Measurements from ENCODE around the gene MXRA8.
"Not testable (repeated sequence)": the region's sequence is repeated elsewhere in the genome, so short reads cannot be mapped to it uniquely, and the experiment has no call there.

MXRA8 gene

DNA sequence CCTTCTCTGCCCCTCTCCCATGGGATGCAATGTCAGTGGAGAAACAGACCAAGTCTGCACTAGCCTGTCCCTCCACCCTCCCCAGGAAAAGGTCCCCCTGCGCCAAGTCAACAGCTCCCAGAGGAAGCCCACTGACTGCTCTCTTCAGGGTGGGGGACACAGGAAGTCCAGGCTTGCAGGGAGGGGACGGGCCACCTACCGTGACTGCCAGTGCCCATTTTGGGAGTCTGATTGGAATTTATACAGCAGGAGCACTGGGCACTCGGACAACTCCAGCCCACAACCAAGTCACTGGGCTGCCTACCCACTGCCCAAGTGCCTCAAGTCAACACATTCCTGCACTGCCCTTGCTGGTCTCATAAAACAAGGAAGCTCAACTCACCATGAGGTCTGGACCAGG is 34.7 kb upstream of the MXRA8 start:
- DNase-seq (ENCODE audit: low spot score), result no peak

DNA sequence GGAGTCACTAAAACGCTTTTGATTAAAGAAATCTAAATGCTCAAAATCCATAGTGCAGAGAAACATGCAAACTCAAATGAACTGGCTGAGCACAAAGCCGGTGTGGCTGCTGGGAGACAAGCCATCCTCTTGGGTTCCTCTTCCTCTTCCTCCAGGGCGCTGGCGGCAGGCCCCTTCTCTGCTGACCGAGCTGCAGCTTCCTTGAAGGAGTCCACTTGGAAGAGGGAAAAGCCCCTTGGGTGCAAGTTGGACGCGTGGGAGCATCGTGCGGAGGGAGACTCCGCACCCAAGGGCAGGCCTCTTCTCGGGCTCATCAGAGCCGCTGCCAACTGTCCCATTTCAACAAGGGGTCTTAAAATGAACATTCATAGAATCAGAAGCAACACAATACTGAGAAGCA is 32.9 kb upstream of the MXRA8 start:
- DNase-seq (ENCODE audit: low spot score), result no peak

GRCh38 chr1:1390675-1391074 is 32.3 kb upstream of the MXRA8 start:
- no peak for DNase-seq (ENCODE audit: low spot score)

- DNase-seq (ENCODE audit: low spot score), result no peak
These were observed 29.7 kb upstream of the MXRA8 start for GRCh38 chr1:1388078-1388472.

GRCh38 chr1:1387098-1388077 is 29.0 kb upstream of the MXRA8 start:
- DNase-seq (ENCODE audit: low spot score), result no peak

- DNase-seq (ENCODE audit: low spot score), result no peak
These were observed 27.6 kb upstream of the MXRA8 start for GRCh38 chr1:1385931-1386330.

GRCh38 chr1:1385339-1385738 is 27.0 kb upstream of the MXRA8 start:
- DNase-seq (ENCODE audit: low spot score), result not testable (repeated sequence)

DNA sequence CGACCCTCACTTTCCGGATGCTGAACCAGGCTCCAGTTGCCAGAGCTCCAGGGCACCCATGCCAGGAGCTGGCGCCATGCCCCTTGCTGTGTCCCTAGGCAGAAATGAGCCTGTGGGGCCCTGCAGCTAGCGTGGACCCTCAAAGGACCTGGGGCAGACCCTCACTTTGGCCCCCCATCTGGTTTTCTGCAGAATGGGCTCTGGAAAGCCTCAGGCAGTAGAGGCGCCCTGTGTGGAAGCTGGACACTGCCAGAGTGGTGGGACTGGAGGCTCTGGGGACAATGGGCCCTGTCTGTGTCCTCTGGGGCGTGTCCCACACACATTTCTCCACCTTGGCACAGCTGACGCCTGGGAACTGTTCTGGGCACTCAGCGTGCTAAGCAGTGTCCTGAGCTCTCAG is 22.9 kb upstream of the MXRA8 start:
- DNase-seq (ENCODE audit: low spot score), result no peak

GRCh38 chr1:1380860-1381259 is 22.5 kb upstream of the MXRA8 start:
- DNase-seq (ENCODE audit: low spot score), result no peak

GRCh38 chr1:1377540-1378205 is 19.3 kb upstream of the MXRA8 start:
- no peak for DNase-seq (ENCODE audit: low spot score)

DNA sequence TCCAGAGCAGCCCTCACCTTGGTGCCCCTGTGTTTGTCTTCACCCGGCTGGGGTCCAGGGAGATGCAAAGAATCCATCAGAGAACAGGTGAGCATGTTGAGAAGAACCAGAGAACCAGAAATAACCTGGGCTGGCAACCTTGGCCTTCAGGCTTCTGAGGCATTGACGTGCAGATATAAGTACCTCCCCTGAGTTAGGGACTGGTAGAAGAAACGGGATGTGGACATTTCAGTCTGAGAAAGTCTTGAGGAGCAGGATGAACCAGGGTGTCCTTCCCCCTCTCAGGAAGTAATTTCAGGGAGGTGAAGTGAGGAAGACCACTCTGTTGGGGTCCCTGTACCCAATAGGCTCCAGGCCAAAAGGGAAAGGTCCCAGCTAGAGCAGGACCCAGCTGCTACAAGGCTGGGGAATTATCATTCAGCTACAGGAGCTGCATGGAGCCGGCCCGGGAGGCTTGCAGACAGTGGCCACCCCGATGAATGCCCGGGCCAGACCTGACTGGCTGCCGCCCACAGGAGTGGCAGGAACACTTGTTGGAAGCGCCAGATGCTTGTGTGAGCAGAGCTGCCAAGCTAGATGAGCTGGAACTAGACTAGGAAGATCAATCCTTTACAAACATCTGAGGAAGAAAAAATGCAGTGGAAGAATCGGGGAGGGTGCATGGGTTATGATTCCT is 18.3 kb upstream of the MXRA8 start:
- no peak for DNase-seq (ENCODE audit: low spot score)

DNA sequence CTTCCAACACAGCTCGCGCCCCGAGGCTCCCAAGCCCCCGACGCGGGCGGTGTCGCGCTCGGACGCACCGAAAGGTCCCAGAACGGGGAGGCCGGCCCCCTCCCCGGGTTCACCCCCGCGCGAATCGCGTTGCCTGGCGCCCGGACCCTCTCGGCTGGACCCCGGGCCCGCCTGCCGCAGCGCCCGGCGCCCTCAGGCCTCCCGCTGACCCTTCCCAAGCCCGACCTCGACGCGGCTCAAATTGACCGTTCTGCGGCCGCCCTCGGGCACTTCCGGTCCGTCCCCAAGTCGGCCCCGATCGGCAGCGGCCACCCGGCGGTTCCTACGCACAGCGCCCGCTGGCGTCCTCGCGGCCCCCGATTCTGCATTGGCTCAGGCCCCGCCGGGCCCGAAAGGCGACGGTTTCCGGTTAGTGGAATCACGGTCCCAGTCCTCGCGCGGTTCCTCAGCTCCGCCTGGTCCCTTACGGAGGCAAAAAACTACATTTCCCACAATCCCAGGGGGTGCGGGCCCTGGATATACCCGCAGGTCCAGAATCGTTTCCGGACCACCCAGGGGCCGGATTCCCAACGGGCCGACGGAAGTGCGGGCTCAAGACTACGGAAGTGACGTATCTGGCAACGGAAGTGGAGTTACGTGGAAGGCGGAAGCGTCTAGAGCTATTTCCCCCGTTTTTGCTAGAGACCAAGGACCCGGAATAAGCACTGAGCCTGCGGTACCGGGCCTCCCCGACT is 16.7 kb upstream of the MXRA8 start, which contains the start of gene AURKAIP1:
Gene AURKAIP1, minus strand, starts transcription at position 279 of the 734 bp plus-strand sequence. CDS start 451 bp downstream, outside the sequence.
- peak; percentile 100 for DNase-seq (ENCODE audit: low spot score)

- no peak for DNase-seq (ENCODE audit: low spot score)
These were observed 16.2 kb upstream of the MXRA8 start for GRCh38 chr1:1374589-1374928.

GRCh38 chr1:1373815-1374588 is 15.6 kb upstream of the MXRA8 start:
- DNase-seq (ENCODE audit: low spot score), result no peak

- DNase-seq (ENCODE audit: low spot score), result no peak
These were observed 14.9 kb upstream of the MXRA8 start for GRCh38 chr1:1373051-1373814.

DNA sequence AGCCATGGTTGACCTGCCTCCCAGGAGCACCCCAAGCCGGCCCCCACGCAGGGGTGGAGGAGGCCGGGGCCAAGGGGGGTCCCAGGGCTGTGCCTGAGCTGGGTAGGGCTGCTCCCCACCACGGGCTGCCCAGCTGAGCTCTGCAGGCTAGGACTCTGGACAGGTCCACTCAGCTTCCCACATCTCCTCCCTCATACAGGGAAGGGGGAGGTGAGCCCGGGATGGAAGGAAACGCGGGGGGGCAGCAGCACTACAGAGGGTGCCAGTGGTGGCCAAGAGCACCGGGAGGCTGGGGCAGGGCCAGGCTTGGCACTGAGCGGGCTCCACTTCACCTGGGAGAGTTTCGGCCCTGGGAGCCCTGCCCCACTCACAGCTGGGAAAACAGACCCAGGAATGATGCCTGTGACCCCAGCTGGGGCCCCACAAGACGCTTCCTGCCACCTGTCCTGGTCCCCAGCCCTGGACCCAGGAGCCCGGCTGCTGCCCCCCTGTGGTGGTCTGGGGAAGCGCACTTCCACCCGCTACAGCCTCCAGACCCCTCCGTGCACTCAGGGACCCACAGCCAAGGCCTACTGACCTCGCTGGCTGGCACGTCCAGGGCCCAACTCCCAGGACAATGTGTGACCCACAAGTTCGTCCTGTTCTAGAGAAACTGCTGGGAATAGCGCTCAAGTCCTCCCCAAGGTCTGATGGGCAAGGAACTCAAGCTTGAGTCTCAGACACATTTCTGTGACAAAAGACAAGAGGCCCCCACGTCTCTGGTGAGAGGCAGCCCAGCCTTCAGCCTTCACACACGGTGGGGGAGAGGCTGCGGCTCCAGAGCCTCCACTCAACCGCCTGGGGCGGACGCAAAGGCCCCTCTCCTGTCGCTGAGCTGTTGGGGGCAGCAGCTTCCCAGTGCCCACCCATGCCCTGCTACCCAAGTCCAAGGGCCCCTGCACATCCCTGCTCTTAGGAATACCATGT is 13.7 kb upstream of the MXRA8 start:
- no peak for DNase-seq (ENCODE audit: low spot score)

DNA sequence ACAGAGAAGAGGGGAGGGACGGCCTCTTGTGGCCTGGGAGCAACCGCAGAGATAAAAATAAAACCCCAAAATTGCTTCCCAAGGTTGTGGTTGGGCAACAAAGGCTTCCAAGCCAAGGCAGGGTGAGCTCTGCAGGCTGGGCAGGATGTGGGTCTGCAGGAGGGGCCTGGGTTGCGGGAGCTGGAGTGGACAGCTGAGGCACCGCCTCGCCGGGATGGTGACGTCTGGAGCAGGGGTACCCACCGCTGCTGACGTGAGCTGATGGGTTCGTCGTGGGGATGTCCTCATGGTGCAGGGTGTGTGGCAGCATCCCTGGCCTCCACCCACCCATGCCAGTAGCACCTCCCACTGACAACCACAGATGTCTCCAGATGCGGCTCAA is 13.0 kb upstream of the MXRA8 start:
- DNase-seq (ENCODE audit: low spot score), result no peak

GRCh38 chr1:1370771-1371300 is 12.5 kb upstream of the MXRA8 start:
- no peak for DNase-seq (ENCODE audit: low spot score)

DNA sequence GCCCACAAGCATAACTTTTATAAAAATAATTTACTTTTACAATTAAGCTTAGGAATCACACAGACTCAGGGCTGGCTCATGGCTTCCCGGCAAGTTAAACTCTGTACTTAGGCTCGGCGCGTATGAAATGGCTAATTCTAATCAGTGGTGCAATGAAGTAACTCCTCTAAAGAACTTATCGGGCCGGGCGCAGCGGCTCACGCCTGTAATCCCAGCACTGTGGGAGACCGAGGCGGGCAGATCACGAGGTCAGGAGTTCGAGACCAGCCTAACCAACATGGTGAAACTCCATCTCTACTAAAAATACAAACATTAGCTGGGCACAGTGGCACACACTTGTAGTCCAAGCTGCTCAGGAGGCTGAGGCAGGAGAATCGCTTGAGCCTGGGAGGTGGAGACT is 11.7 kb upstream of the MXRA8 start:
- not testable (repeated sequence) for DNase-seq (ENCODE audit: low spot score)

All from pons (tissue), 1 donor.